Fibroblast of upper back skin (primary cell): ENCODE measurements around the gene SELE.
A peak's percentile ranks its signal among the peaks of the same experiment; 100 is the strongest.
"Not testable (repeated sequence)": the region's sequence is repeated elsewhere in the genome, so short reads cannot be mapped to it uniquely, and the experiment has no call there.

ENCODE experiments used
- DNase-seq: peaks from one replicate; pipeline ENCODE4 v3.0.0-alpha.2; 2013

The SELE gene

GRCh38 chr1:169722779-169723178 lies 11.1 kb downstream of the SELE start:
- no peak for DNase-seq

DNA sequence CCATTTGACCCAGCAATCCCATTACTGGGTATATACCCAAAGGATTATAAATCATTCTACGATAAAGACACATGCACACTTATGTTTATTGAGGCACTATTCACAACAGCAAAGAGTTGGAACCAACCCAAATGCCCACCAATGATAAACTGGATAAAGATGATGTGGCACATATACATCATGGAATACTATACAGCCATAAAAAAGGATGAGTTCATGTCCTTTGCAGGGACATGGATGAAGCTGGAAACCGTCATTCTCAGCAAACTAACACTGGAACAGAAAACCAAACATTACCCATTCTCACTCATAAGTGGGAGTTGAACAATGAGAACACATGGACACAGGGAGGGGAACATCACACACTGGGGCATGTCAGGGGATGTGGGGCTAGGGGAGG lies 18.8 kb downstream of the SELE start:
- not testable (repeated sequence) for DNase-seq

DNA sequence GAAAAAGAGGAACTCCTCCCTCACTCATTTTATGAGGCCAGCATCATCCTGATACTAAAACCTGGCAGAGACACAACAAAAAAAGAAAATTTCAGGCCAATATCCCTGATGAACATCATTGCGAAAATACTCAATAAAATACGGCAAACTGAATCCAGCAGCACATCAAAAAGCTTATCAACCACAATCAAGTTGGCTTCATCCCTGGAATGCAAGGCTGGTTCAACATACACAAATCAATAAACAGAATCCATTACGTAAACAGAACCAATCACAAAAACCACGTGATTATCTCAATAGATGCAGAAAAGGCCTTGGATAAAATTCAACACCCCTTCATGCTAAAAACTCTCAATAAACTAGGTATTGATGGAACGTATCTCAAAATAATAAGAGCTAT lies 20.8 kb downstream of the SELE start:
- DNase-seq: not testable (repeated sequence)

- no peak for DNase-seq
Measured at GRCh38 chr1:169712309-169712631, 21.6 kb downstream of the SELE start.

DNA sequence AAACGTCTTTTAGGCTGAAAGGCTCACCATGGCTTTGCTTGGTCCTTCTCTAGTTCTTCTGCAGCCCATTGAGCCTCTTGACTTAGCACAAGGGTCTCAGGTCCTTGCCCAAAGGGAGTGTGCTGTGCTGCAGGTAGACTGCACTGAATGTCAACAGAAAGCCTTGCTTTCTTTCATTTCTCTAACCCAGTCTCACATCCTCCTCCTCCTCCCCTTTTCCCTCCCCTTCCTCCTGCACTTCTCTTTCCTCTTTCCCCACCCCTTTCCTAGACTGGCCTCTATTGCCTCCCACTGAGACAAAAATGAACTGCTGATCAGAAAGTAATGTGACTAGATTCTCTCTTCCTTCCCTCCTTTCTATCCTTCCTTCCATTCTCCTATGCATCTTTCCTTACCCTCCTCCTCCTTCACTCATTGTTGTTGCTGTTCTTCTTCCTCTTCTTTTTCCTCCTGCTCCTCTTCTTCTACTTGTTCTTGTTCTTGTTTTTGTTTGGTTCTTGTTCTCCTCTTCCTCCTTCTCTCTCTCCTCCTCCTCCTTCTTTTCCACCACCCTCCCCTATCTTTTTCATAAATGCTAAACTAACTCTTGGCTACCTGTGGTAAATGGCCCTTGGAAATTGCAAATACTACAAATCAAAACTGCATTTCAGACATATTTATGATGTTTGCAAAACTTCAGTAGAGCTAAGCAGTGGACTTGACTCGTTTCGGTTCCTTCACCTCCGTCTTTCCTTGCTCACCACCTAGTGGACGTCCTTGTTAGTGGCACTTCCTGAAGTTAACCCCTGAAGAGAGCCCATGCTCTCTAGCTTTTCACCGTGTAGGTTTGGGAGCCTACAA lies 22.2 kb downstream of the SELE start, which contains the start of gene SELL:
Gene SELL, minus strand, starts transcription at position 152 of the 840 bp plus-strand sequence. Its CDS starts 122 bp downstream, at position 30.
- peak; percentile 58 for DNase-seq

DNA sequence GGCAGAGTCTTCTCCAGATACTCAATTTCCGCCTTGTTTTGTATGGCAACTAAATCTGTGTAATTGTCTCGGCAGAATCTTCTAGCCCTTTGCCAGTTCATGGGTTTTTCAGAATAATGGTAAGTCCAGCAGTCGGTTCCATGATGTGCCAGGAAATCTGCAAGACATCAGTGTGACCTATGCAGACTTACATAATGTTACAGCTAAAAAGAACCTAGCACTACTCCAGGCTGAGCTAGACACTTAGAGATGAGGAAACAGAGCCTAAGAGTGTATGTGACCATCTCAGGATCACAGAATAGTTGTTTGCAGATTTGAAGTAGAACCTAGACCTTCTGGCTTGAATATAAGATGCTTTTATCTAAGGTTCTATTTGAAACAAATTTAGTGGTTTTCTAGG lies 25.2 kb downstream of the SELE start:
- DNase-seq: no peak

- no peak for DNase-seq
Measured at GRCh38 chr1:169707912-169708604, 25.8 kb downstream of the SELE start.

DNA sequence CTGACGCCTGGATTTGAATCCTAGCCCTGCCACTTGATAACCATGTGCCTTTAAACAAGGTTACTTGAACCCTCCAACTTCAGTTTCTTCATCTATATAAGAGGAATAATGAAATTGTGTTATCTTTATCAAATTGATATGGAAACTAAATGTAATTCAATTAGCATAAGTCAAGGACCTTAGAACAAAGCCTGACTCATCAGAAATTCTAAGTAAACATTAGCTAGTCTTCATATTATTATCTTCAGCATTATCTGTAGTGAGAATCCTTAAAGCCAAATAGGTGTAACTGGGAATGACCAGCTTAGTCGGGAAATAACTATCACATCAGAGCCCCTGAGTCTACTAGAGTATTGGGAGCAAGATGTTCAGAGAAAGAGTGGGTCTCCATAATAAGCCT lies 29.1 kb downstream of the SELE start:
- DNase-seq: no peak

DNA sequence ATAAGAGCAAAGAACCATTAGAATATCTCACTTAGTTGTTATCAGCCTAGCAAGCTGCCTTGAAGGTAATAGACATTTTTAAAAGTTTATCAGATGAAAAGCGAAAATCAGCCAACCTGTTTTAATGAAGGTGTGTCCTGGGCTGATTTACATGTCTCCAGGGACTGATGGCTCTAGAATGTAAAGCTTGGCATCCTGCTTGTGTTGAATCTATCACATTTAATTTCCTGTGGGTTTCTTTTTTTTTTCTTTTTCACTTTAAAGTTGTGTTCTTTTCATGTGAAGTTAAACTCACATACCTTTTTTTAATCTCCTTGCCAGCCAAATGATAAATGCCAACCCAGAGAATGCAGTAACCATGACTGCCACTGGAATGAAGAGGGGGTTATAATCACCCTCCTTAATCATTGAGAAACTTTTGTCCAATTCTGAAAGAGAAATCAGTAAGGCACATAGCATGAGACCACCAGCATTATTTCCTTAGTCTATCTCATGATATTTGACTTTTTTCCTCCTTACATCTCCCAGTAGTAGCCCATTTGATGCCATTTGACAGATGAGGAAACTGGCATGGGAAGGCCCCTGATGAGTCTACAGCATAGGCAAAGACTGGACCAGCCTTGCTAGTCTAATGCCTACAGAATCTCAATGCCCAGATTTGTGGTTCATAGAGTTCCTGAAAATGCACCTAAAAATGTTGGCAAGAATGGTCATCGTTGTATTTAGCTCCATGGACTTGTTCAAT lies 32.4 kb downstream of the SELE start:
- DNase-seq: no peak

- no peak for DNase-seq
Measured at GRCh38 chr1:169699707-169700106, 34.2 kb downstream of the SELE start.

DNA sequence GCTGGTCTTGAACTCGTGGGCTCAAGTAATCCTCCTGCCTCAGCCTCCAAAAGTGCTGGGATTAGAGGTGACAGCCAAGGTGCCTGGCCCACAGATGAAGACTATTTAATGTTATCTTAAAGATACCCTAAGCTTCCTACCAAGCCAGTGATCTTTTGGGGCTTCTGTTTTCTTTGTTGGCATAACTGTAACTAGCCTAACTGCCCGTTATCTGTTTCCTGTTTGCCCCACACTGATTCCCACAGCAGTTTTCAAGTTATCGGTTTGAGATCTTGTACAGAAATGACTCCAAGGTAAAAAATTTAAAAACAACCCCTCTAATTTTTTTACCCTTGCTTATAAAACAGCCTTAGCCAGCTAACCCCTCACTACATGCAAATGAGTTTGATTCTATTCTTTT lies 34.9 kb downstream of the SELE start:
- DNase-seq: no peak

DNA sequence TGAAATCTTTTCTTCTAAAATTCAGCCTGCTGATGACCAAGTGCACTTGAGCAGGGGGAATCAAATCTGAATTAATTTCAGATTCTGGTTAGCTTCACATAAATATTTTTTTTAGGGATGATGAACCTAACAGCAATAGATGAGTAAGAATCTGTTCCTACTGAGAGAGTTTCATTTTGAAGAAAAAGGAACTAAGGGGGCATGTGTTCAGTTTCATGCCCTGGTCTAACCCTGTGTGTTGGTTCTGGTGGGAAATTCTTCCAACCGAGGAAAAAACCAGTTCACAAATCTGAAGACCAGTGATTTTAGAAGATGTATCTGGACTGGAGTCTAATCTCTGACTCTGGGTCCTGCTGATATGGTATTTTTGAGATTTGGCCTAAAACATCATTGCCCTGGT lies 36.1 kb downstream of the SELE start:
- DNase-seq: no peak

DNA sequence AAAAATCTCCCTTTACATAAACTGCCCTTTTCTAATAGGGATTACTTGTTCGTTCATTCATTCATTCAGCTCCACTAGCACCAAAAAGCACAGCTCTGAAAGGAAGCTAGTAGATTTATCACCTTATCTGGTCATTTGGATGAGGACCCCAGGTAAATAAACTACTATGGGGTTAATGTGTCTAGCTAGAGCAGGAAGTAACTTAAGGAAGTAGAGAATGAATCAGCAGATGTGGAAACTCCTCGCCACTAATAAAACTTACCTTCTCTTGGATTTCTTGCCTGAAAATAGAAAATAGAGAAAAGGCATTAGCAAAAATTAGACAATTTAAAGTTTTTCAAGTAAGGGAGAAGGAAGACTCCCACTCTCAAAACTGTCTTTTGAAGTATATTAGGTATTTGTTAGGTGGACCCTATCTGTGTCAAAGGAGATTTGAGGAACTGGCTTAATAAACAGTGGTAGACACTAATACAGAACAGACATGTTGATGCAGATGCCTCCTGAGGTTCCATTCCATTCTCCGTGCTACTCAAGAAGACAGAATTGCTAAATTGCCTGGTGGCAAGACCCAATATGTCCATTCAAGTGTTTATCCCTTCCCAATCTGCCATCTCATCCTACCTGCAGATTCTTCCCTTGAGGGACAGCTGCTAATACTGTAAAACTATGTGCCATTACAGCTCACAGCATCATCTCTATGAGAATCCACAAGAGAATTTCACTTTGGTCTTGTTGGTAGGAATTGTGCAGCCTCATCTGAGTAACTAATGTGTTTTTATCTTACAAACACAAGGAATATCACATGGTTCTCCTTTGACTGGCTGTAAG lies 37.4 kb downstream of the SELE start:
- DNase-seq: no peak

DNA sequence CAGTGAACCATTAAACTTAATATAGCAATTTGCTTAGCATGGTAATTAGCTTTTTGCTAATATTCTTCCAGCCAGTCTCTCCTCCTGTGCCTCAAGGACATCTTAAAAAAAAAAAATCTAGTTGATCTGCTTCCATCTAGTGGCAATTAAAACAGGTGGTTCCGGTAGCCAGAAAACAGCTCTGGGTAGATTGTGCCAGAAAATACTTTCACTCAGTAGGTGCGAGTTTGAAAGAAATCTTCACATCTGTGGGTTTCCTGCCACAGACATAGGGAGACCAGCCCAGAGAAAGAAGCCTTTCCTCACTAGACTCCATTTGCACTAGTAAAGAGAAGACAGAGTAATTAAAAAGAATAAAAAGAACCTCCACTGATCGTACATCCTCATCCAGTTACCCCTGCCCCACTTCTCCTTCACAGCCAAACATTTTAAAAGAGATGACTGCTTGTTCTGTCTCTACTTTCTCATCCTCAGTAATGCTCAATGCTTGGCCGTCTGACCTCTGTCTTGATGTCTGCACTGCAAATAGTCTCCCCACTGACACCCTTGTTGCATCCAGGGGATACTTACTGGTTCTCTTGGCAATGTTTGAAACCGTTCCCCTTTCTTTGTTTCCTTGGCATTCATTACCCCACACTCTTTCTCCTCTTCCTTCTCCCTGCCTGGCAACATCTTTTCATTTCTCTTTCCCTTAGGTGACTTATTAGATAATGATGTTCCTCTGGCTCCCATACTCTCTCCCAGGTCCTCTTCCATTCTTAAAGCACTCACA lies 39.4 kb downstream of the SELE start:
- no peak for DNase-seq

DNA sequence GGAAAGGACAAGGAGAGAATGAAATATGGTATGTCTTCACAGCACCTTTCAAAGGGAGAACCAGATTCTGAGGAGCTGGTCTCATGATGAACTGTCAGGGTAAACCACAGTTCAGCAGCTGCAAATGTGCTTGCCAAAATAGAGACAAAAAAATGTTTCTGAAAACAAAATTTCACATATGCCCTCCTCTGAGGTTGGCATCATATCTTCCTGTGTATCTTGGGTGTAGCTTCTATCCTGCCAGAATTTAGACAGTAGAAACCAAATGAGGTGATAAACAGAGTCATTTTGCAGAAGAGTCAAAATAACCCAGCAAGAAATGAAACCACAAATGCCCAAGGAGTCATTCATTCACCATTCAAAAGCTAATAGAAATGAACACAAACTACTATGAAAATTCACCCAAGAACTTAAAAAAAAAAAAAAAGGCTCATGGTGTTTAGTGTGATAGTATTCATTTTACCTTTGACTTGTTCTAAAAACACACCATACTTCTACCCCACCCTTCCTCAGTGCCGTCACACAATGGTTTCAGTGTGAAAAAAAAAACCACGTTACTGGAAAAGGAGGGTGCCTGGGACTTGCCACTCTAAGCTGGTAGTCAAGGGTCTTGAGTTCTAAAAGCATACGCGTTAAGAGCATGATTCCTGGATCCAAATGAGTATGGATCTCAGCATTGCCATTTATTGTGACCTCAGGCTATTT lies 41.0 kb downstream of the SELE start:
- no peak for DNase-seq

DNA sequence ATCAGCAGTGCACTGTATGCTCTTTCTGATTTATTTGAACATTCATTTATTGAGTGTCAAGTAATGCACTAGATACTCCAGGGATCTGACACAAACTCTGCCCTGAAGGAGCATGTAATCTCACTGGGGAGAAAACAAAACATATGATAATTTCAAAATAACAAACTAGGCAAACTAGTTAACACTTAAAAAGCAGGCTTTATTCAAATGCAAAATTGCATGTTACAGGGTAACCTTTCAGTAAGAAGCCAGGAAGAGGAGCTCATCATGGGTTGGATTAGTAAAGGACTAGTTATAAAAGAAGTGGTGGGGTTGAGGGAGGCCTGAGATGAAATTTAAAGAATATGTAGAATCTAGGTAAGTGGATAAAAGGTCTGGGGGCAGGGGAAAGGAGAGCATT lies 43.4 kb downstream of the SELE start:
- no peak for DNase-seq

DNA sequence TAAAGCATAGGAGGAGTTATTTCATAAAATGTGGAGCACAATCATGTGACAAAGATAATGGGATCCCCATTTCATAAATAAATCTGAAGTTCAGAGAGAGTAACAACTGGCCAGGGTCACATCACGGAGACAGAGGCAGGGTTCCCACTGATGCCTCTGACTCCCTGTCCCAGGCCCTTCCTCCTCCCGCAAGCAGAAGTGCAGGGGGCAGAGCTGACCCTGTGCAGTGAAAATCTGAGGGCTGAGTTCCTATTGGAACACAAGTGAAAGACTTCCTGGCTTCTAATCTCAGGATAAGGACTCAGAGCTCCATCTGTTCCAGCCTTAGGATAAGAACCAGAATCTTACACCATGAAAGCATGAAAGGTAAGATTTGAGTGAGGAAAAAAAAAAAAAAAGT lies 44.5 kb downstream of the SELE start:
- DNase-seq: no peak

GRCh38 chr1:169688377-169688776 lies 45.5 kb downstream of the SELE start:
- not testable (repeated sequence) for DNase-seq

DNA sequence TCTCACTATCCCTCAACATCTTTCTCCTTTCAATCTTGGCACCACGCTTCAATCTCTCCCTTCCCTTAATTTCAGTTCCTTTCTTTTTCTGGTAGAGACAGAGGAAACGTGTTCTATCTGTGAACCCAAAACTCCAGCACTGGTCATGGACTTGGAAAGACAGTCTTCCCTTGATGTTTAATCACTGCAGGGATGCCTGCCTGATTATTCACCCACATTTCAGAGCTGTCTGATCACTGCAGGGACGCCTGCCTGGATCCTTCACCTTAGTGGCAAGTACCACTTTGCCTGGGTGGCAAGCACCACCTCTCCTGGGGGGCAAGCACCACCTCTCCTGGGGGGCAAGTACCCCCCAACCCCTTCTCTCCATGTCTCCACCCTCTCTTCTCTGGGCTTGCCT lies 50.2 kb downstream of the SELE start:
- DNase-seq: no peak

GRCh38 chr1:169683168-169683567 lies 50.7 kb downstream of the SELE start:
- not testable (repeated sequence) for DNase-seq

- no peak for DNase-seq
Measured at GRCh38 chr1:169682071-169682470, 51.8 kb downstream of the SELE start.
